A673 (cell line): Measurements from ENCODE around the gene PCSK6. TPM values are rescaled to one million over a fixed set of nuclear protein-coding genes. Genes with fewer than 3 reads are reported as not detected.

ENCODE experiments used
- BruUV-seq: library from RNA; stranded (reverse); fragments of 400-500 nt; replicated peaks from 2 replicates; lab custom pipeline; 2021; lab: Mats Ljungman, UMichigan
- CTCF ChIA-PET: fragments of 300-600 bp; sonication (Branson Sonifier 250); formaldehyde crosslinking; loops from one replicate; lab custom pipeline; 2022; ENCODE audit warnings: antibody characterized with exemption; lab: Charles Lee
- POLR2A ChIA-PET: fragments of 300-600 bp; sonication (Branson Sonifier 250); formaldehyde crosslinking; loops from one replicate; lab custom pipeline; 2022; ENCODE audit warnings: antibody characterized with exemption; ENCODE audit not compliant: low non-redundant PET; lab: Charles Lee
- DNase-seq: peaks from one replicate; pipeline ENCODE4 v3.0.0-alpha.2; 2015; ENCODE audit warnings: low spot score
- H3K27ac ChIP-seq: fragments of 200-600 bp; sonication (generic); 2 replicates; pipeline ENCODE4 v1.5.1; 2016; ENCODE audit warnings: mixed run types, low read depth, mild to moderate bottlenecking, mixed read lengths, antibody characterized with exemption, low read length; ENCODE audit not compliant: poor library complexity, severe bottlenecking
- H3K27me3 ChIP-seq: fragments of 200-600 bp; sonication (generic); replicated peaks from 2 replicates; pipeline ENCODE4 v1.6.1; 2017; ENCODE audit warnings: mixed run types, low read depth, mild to moderate bottlenecking, mixed read lengths, antibody characterized with exemption, low read length; ENCODE audit not compliant: insufficient read depth, poor library complexity
- H3K36me3 ChIP-seq: fragments of 200-600 bp; sonication (generic); 2 replicates; pipeline ENCODE4 v1.6.1; 2016; ENCODE audit warnings: mixed run types, mild to moderate bottlenecking, mixed read lengths, antibody characterized with exemption, low read length; ENCODE audit not compliant: insufficient read depth, poor library complexity, severe bottlenecking
- H3K4me1 ChIP-seq: fragments of 200-600 bp; sonication (generic); 2 replicates; pipeline ENCODE4 v1.6.1; 2017; ENCODE audit warnings: mixed run types, mild to moderate bottlenecking, mixed read lengths, antibody characterized with exemption, low read length; ENCODE audit not compliant: insufficient read depth, poor library complexity, severe bottlenecking
- H3K4me3 ChIP-seq: fragments of 200-600 bp; sonication (generic); 2 replicates; pipeline ENCODE4 v1.5.1; 2016; ENCODE audit warnings: low read depth, mixed run types, mild to moderate bottlenecking, mixed read lengths, low read length; ENCODE audit not compliant: poor library complexity, severe bottlenecking
- H3K9me3 ChIP-seq: fragments of 200-600 bp; sonication (generic); 2 replicates; pipeline ENCODE4 v1.6.1; 2016; ENCODE audit warnings: mixed run types, low read depth, mild to moderate bottlenecking, mixed read lengths, antibody characterized with exemption, low read length; ENCODE audit not compliant: poor library complexity, severe bottlenecking
- EZH2 ChIP-seq: fragments of 200-600 bp; sonication (generic); IDR thresholded peaks from 2 replicates; pipeline ENCODE4 v1.6.1; 2017; ENCODE audit warnings: borderline replicate concordance, low read depth, mild to moderate bottlenecking, mixed read lengths, antibody characterized with exemption, low read length; ENCODE audit not compliant: poor library complexity, severe bottlenecking
- intact Hi-C: fragments of 100-400 bp; cut with micrococcal nuclease; formaldehyde crosslinking; loops from one replicate; pipeline ENCODE4 v1.10.0; 2022; ENCODE audit not compliant: unreplicated experiment
- total RNA-seq: library from RNA; stranded (reverse); gene quantifications from 2 replicates; pipeline ENCODE4 v1.2.3, GENCODE V29; 2021
- TF ChIP-seq, protein P1 (sequence below): fragments of 300-800, 200-600 bp; sonication (generic); conservative IDR thresholded peaks from 2 replicates; pipeline ENCODE4 v1.5.1; 2017; ENCODE audit warnings: low read depth, mild to moderate bottlenecking, antibody characterized with exemption, low read length, moderate library complexity, mixed read lengths

Gene PCSK6
- total RNA-seq, 1 experiment from 2014 or later = 2.6 TPM

DNA sequence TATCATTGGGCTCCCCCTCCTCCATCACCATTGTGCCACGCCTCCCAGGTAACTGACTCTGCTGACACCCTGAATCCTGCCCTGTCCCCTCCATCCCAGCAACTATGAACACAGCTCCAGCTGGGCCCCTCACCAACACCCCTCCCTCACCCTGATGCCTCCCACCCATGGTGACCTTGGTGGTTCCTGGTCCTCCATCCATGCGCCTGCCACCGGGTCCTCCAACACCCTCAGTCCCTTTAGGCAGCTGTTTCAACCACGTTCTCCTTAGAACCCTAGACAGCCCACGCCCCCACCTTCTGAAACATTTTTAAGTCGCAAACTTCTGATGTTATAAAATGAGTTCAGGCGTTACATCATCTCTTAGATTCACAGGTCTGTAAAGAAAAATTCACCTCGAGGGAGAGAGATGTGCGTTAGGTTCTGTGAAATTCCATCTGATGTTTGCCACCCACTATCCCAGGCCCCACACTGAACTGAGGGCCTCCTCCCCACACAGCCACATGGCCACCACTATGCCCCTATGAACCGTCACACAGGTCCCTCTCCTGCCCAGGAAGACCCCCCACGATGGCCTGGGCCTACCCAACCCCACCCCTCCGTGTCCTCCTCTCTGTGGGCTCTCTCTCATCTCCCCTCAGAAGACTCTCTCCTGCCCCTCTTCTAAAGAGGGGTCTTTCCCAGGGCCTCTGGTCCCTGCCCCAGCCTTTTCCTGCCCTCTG is 29.8 kb downstream of the PCSK6 start:
- BruUV-seq = no TSS peak
- DNase-seq = no peak
- TF ChIP-seq, protein P1, sequence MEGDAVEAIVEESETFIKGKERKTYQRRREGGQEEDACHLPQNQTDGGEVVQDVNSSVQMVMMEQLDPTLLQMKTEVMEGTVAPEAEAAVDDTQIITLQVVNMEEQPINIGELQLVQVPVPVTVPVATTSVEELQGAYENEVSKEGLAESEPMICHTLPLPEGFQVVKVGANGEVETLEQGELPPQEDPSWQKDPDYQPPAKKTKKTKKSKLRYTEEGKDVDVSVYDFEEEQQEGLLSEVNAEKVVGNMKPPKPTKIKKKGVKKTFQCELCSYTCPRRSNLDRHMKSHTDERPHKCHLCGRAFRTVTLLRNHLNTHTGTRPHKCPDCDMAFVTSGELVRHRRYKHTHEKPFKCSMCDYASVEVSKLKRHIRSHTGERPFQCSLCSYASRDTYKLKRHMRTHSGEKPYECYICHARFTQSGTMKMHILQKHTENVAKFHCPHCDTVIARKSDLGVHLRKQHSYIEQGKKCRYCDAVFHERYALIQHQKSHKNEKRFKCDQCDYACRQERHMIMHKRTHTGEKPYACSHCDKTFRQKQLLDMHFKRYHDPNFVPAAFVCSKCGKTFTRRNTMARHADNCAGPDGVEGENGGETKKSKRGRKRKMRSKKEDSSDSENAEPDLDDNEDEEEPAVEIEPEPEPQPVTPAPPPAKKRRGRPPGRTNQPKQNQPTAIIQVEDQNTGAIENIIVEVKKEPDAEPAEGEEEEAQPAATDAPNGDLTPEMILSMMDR = no peak
- TF ChIP-seq EZH2 = no peak
- intact Hi-C loops = no loop called here
- Histone ChIP-seq H3K27ac (no peak overlapping the region), H3K9me3 (no peaks in the 10 kb centered on the region), H3K27me3 (no peaks in the 10 kb centered on the region), H3K4me1 (no peaks in the 10 kb centered on the region), H3K36me3 (no peaks in the 10 kb centered on the region), H3K4me3 (no peak overlapping the region)
- CTCF ChIA-PET = no interaction called here
- POLR2A ChIA-PET = no interaction called here

- no peak for TF ChIP-seq EZH2
- TF ChIP-seq, protein P1 = no peak
- Histone ChIP-seq H3K4me1 (no peaks in the 10 kb centered on the region), H3K27me3 (no peaks in the 10 kb centered on the region), H3K9me3 (no peaks in the 10 kb centered on the region), H3K36me3 (no peaks in the 10 kb centered on the region), H3K27ac (no peak overlapping the region), H3K4me3 (no peak overlapping the region)
- intact Hi-C loops = no loop called here
- DNase-seq = no peak
- no TSS peak for BruUV-seq
- ChIA-PET CTCF (no interaction called here), POLR2A (no interaction called here)
Observed at GRCh38 chr15:101458908-101459578, 30.5 kb downstream of the PCSK6 start.

- intact Hi-C loops = no loop called here
- POLR2A ChIA-PET = no interaction called here
- H3K9me3 ChIP-seq = no peaks in the 10 kb centered on the region
Observed at GRCh38 chr15:101458158-101458900, 31.2 kb downstream of the PCSK6 start.

More at GRCh38 chr15:101458158-101458900, 31.2 kb downstream of the PCSK6 start:
- Histone ChIP-seq H3K27ac (no peak overlapping the region), H3K27me3 (no peaks in the 10 kb centered on the region), H3K36me3 (no peaks in the 10 kb centered on the region), H3K4me3 (no peak overlapping the region), H3K4me1 (no peaks in the 10 kb centered on the region)
- TF ChIP-seq EZH2 = no peak
- TF ChIP-seq, protein P1 = no peak
- CTCF ChIA-PET = no interaction called here
- no TSS peak for BruUV-seq
- DNase-seq = no peak
